D721Med (cell line): ENCODE results near the gene EIF4G1.

ENCODE experiments used
- DNase-seq: peaks from one replicate; pipeline ENCODE4 v3.0.0; 2011; ENCODE audit warnings: low spot score; ENCODE audit not compliant: insufficient read length
- FAIRE-seq: peaks from 2 replicates; lab custom pipeline; 2011; peaks lifted over from hg19 to GRCh38; lab: Jason Lieb, UNC
- TF ChIP-seq, protein P1 (sequence below): IDR thresholded peaks from 2 replicates; pipeline ENCODE4 v1.5.1; 2012; ENCODE audit warnings: mild to moderate bottlenecking, control low read depth; ENCODE audit not compliant: insufficient read depth; ENCODE audit errors: missing control alignments

The EIF4G1 gene

DNA sequence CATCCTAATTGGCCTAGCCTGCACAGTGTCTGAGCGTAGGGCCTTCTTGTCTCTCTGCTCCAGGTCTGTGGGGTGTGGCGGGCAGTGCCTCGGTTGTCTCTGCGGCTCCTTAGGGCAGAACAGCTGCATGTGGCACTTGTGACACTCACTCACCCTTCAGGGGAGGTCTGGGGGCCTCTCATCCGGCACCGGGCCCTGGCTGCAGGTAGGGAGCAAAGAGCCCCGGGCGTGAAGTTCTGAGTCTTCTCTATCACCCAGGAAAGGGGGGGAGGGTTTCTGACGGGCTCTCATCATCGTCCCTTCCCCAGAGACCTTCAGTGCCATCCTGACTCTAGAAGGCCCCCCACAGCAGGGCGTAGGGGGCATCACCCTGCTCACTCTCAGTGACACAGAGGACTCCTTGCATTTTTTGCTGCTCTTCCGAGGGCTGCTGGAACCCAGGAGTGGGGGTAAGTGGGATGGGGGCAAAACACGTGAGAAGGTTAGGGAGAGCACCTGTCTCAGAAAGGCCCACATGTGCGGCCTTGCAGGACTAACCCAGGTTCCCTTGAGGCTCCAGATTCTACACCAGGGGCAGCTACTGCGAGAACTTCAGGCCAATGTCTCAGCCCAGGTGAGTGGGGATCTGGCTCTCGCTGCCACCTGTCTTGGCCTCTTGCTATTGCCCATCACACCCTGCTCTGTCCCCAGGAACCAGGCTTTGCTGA is 68.1 kb downstream of the EIF4G1 start:
- FAIRE-seq = no peak
- TF ChIP-seq, protein P1, sequence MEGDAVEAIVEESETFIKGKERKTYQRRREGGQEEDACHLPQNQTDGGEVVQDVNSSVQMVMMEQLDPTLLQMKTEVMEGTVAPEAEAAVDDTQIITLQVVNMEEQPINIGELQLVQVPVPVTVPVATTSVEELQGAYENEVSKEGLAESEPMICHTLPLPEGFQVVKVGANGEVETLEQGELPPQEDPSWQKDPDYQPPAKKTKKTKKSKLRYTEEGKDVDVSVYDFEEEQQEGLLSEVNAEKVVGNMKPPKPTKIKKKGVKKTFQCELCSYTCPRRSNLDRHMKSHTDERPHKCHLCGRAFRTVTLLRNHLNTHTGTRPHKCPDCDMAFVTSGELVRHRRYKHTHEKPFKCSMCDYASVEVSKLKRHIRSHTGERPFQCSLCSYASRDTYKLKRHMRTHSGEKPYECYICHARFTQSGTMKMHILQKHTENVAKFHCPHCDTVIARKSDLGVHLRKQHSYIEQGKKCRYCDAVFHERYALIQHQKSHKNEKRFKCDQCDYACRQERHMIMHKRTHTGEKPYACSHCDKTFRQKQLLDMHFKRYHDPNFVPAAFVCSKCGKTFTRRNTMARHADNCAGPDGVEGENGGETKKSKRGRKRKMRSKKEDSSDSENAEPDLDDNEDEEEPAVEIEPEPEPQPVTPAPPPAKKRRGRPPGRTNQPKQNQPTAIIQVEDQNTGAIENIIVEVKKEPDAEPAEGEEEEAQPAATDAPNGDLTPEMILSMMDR = no peak
- no peak for DNase-seq

DNA sequence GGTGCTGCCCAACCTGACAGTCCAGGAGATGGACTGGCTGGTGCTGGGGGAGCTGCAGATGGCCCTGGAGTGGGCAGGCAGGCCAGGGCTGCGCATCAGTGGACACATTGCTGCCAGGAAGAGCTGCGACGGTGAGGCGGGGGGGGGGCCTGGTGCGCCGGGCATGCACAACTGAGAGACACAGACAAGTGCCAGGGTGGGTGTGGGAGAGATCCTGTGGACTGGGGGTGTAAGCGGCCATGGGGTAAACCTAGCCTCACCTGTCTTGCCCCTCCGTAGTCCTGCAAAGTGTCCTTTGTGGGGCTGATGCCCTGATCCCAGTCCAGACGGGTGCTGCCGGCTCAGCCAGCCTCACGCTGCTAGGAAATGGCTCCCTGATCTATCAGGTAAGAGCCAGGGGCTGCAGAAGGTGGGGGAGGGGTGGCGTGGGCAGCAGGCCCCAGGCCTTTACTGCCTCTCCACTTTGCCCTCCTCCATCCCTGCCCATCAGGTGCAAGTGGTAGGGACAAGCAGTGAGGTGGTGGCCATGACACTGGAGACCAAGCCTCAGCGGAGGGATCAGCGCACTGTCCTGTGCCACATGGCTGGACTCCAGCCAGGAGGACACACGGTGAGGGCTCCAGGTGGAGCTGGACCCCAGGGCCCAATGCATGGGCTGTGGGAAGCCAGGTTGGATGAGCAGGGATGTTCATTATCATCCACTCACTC is 68.8 kb downstream of the EIF4G1 start:
- FAIRE-seq = no peak
- TF ChIP-seq, protein P1 = no peak

DNA sequence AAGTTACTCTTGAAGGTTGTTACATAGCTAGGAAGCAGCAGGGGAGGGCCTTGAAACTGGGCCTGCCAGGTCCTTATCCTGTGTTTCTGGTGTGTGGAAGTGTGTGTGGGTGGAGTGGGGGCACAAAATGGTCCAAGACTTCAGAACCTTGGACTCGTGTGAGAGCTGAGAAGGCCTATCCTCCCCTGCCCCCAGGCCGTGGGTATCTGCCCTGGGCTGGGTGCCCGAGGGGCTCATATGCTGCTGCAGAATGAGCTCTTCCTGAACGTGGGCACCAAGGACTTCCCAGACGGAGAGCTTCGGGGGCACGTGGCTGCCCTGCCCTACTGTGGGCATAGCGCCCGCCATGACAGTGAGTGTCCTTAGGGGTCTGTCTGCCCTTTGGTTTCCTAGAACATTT is 69.9 kb downstream of the EIF4G1 start:
- DNase-seq (no peak), FAIRE-seq (no peak)
- TF ChIP-seq, protein P1 = no peak

More for the DNA sequence above, 68.8 kb downstream of the EIF4G1 start:
- no peak for DNase-seq
